ENCODE measurements around the gene APRT. TPM values are rescaled to one million over a fixed set of nuclear protein-coding genes. Genes with fewer than 3 reads are reported as not detected.

APRT gene
- total RNA-seq, 6 donors from 2014 or later, result 76.5 to 147 (median 124) TPM

DNA sequence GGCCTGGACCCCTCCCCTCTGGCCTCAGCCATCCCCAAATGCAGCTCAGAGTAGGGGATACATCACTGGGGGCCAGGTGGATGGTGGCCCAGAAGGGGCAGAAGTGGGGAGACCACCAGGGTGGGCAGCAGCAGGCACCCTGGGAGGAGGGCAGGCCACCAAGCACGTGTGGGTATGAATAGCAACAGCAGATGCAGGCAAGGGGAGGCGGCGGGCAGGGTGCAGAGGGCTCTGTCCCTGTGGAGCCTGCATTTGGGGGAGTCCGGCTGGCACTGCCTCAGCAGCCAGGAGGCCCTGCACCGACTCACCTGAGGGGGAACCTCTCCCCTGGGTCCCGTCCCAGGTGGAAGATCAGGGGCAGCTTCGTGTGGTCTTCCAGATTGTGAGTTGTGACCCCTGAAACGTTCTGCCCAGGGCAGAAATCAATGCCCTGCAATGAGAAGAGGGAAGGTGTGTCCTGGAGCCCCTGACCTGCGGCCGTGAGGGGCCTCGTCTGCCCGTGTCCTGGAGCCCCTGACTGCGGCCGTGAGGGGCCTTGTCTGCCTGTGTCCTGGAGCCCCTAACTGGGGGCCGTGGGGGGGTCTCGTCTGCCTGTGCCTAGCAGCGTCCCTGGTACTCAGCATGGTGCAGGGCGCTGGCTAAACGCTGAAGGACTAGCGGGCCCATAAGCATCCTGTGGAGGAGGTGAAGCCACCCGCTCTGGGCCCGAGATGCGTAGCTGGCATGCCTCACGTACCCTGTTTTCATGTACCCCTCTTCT, 10.7 kb upstream of the APRT start:
- TF ChIP-seq EP300 (IDR thresholded peaks at IDR 0.05) (no peak), POLR2AphosphoS5 (IDR thresholded peaks at IDR 0.05) (no peak), POLR2A (IDR thresholded peaks at IDR 0.05) (no peak)
- TF ChIP-seq, protein P1, sequence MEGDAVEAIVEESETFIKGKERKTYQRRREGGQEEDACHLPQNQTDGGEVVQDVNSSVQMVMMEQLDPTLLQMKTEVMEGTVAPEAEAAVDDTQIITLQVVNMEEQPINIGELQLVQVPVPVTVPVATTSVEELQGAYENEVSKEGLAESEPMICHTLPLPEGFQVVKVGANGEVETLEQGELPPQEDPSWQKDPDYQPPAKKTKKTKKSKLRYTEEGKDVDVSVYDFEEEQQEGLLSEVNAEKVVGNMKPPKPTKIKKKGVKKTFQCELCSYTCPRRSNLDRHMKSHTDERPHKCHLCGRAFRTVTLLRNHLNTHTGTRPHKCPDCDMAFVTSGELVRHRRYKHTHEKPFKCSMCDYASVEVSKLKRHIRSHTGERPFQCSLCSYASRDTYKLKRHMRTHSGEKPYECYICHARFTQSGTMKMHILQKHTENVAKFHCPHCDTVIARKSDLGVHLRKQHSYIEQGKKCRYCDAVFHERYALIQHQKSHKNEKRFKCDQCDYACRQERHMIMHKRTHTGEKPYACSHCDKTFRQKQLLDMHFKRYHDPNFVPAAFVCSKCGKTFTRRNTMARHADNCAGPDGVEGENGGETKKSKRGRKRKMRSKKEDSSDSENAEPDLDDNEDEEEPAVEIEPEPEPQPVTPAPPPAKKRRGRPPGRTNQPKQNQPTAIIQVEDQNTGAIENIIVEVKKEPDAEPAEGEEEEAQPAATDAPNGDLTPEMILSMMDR (IDR thresholded peaks at IDR 0.05), result no peak
- H3K4me3 ChIP-seq, result no peak overlapping the region
- H3K36me3 ChIP-seq, result peaks cover 8 to 67% (median 38%) of the 10 kb centered on the region in 4 donors
- DNase-seq, result peak in 1 of 2 donors; percentile 64
- no peaks in the 10 kb centered on the region for H3K9me3 ChIP-seq
- H3K27me3 ChIP-seq, result no peaks in the 10 kb centered on the region
- WGBS, 2 donors, result 91 to 92% methylated on average over 15 to 24 of the region's 24 CpGs
- H3K4me1 ChIP-seq, result no peaks in the 10 kb centered on the region
- H3K27ac ChIP-seq, result no peak overlapping the region
- no peak for ATAC-seq (ENCODE audit: low FRiP score in 2 of 2)

DNA sequence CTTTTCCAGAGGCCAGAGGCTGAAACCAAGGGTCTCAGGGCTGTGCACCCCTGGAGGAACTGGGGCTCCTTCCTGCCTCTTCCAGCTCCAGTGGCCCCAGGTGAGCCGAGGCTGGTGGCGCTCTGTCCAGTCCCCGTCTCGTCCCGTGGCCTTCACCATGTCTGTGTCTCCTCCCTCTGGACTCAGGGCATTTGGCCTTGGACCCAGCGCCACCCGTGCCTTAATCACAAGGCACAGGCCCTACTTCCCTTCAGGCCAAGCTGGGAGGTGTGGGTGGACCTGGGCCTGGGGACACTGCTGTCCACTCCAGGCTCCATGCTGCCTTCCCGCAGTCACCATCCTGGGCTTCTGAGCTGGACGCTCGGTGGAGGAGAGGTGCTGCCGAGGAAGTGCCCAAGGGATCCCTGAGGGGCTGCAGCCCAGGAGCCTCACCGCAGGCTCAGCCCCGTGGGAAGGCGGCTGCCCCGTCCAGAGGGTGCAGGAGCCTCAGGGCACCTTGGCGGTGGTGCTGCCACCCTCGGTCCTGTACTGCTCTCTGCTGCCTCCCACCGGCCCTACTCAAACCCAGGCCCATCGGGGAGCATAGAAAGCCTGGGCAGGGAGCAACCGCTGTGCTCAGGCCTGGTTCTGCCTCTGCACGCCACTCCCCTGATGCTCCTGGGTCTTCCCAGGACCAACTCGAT, 9.6 kb upstream of the APRT start:
- no peak for ATAC-seq (ENCODE audit: low FRiP score in 2 of 2)
- H3K27ac ChIP-seq, result no peak overlapping the region
- TF ChIP-seq, protein P1 (IDR thresholded peaks at IDR 0.05), result no peak
- TF ChIP-seq POLR2A (IDR thresholded peaks at IDR 0.05), result no peak
- TF ChIP-seq EP300 (IDR thresholded peaks at IDR 0.05), result no peak
- no peaks in the 10 kb centered on the region for H3K9me3 ChIP-seq
- H3K4me3 ChIP-seq, result no peak overlapping the region
- no peaks in the 10 kb centered on the region for H3K27me3 ChIP-seq
- no peaks in the 10 kb centered on the region for H3K4me1 ChIP-seq
- 90 to 95% methylated on average over 2 to 16 of the region's 22 CpGs for WGBS, 2 donors
- peak in 1 of 2 donors; percentile 72 for DNase-seq
- peaks cover 8 to 59% (median 36%) of the 10 kb centered on the region in 4 donors for H3K36me3 ChIP-seq

GRCh38 chr16:88820385-88821025, 8.8 kb upstream of the APRT start:
- Histone ChIP-seq H3K4me3 (no peak overlapping the region), H3K36me3 (peaks cover 8 to 51% (median 33%) of the 10 kb centered on the region in 4 donors), H3K4me1 (no peaks in the 10 kb centered on the region), H3K27ac (no peak overlapping the region), H3K9me3 (no peaks in the 10 kb centered on the region), H3K27me3 (no peaks in the 10 kb centered on the region)
- DNase-seq, result peak in 1 of 2 donors; percentile 76
- TF ChIP-seq POLR2AphosphoS5 (IDR thresholded peaks at IDR 0.05) (no peak), EP300 (IDR thresholded peaks at IDR 0.05) (no peak), POLR2A (IDR thresholded peaks at IDR 0.05) (no peak)
- TF ChIP-seq, protein P1 (IDR thresholded peaks at IDR 0.05), result no peak
- 75 to 87% methylated on average over 4 to 20 of the region's 20 CpGs for WGBS, 2 donors
- ATAC-seq (ENCODE audit: low FRiP score in 2 of 2), result no peak

- Histone ChIP-seq H3K27ac (no peak overlapping the region), H3K36me3 (peaks cover 8 to 41% (median 26%) of the 10 kb centered on the region in 4 donors), H3K9me3 (no peaks in the 10 kb centered on the region), H3K4me1 (no peaks in the 10 kb centered on the region), H3K4me3 (no peak overlapping the region), H3K27me3 (no peaks in the 10 kb centered on the region)
- DNase-seq (peak in 1 of 2 donors; percentile 36), ATAC-seq (ENCODE audit: low FRiP score in 2 of 2) (no peak)
- TF ChIP-seq POLR2A (IDR thresholded peaks at IDR 0.05) (no peak), EP300 (IDR thresholded peaks at IDR 0.05) (no peak), POLR2AphosphoS5 (IDR thresholded peaks at IDR 0.05) (no peak)
- TF ChIP-seq, protein P1 (IDR thresholded peaks at IDR 0.05), result no peak
- WGBS, 2 donors, result 77 to 83% methylated on average over 10 to 11 of the region's 16 CpGs
Observed at GRCh38 chr16:88819126-88819525, 7.4 kb upstream of the APRT start.
